Nephron progenitor cell (in vitro differentiated cells): ENCODE data around the gene ZNF521.
"Not testable (repeated sequence)": the region's sequence is repeated elsewhere in the genome, so short reads cannot be mapped to it uniquely, and the experiment has no call there.

Source experiments
- DNase-seq: peaks from one replicate; pipeline ENCODE4 v3.0.0; 2021
- H3K27ac Mint-ChIP-seq: 2 replicates; pipeline ENCODE4 v1.8.0; 2021; ENCODE audit warnings: mild to moderate bottlenecking, moderate library complexity, mixed read lengths
- H3K27me3 Mint-ChIP-seq: 2 replicates; pipeline ENCODE4 v1.8.0; 2021; ENCODE audit warnings: mild to moderate bottlenecking, low read depth, mixed read lengths; ENCODE audit not compliant: poor library complexity
- H3K36me3 Mint-ChIP-seq: 2 replicates; pipeline ENCODE4 v1.8.0; 2021; ENCODE audit warnings: low read depth, mixed read lengths
- H3K4me1 Mint-ChIP-seq: 2 replicates; pipeline ENCODE4 v1.8.0; 2021; ENCODE audit warnings: mixed read lengths
- H3K4me3 Mint-ChIP-seq: 2 replicates; pipeline ENCODE4 v1.8.0; 2021; ENCODE audit warnings: mild to moderate bottlenecking, moderate library complexity, mixed read lengths
- H3K9me3 Mint-ChIP-seq: 2 replicates; pipeline ENCODE4 v1.8.0; 2021; ENCODE audit warnings: mild to moderate bottlenecking, moderate library complexity, mixed read lengths
- TF ChIP-seq, protein P1 (sequence below): fragments of 200-600 bp; sonication (generic); IDR thresholded peaks from 2 replicates; pipeline ENCODE4 v1.5.0; 2021; ENCODE audit warnings: antibody characterized with exemption

ZNF521 gene

DNA sequence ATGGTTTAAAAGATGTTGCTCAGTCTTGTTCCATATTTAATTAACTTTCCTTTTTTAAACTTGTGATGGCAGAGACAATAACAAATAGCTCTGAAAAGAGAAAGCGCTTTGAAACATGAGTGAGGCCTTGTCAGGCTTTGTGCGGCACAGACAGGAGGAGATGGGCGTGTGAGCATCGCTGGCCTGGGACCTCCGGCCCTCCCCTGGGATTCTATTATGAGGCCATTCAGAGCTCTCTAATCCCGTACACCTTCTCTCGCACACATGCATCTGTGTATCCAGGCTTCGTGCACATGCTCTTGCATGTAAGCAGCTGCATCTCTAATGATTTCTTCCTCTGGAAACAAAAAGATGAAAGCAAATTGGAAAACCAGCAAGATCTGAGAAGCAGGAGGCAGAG is 313.7 kb downstream of the ZNF521 start:
- peaks cover 59% of the 10 kb centered on the region for H3K4me1 Mint-ChIP-seq
- no peak overlapping the region for H3K4me3 Mint-ChIP-seq
- TF ChIP-seq, protein P1, sequence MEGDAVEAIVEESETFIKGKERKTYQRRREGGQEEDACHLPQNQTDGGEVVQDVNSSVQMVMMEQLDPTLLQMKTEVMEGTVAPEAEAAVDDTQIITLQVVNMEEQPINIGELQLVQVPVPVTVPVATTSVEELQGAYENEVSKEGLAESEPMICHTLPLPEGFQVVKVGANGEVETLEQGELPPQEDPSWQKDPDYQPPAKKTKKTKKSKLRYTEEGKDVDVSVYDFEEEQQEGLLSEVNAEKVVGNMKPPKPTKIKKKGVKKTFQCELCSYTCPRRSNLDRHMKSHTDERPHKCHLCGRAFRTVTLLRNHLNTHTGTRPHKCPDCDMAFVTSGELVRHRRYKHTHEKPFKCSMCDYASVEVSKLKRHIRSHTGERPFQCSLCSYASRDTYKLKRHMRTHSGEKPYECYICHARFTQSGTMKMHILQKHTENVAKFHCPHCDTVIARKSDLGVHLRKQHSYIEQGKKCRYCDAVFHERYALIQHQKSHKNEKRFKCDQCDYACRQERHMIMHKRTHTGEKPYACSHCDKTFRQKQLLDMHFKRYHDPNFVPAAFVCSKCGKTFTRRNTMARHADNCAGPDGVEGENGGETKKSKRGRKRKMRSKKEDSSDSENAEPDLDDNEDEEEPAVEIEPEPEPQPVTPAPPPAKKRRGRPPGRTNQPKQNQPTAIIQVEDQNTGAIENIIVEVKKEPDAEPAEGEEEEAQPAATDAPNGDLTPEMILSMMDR = no peak
- no peak for DNase-seq
- H3K27ac Mint-ChIP-seq = no peak overlapping the region
- peaks cover 6% of the 10 kb centered on the region for H3K27me3 Mint-ChIP-seq
- H3K9me3 Mint-ChIP-seq = no peaks in the 10 kb centered on the region
- H3K36me3 Mint-ChIP-seq = no peaks in the 10 kb centered on the region

DNA sequence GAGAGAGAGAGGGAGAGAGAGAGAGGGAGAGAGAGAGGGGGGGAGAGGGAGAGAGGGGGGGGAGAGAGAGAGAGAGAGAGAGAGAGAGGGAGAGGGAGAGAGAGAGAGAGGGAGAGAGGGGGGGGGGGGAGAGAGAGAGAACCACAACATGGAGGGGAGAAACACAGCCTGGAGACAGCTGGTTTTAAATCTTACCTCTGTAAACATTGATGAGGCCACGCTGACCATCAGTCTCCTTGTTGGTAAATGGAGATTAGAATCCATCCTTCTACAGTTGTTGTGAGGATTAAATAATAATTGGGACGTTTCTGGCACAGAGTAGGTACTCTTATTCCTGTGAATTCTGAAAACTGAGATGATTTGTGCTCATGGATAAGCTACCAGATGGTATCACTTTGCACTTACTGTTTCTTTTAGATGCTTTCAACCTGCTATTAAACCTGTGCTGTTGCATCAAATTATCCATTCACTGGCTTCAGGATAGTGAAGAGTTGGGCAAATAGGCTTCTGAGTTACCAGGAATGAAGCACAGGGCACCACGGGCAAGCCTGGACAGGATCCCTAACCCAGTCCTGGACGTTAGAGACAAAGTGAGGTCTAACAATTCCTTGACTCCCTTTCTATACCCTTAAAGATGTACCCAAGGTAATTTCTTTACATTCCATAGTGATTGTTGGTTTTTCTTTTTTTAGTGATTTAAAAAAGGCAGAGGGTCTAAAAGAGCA is 318.1 kb downstream of the ZNF521 start:
- TF ChIP-seq, protein P1 = no peak
- Mint-ChIP-seq H3K27ac (no peak overlapping the region), H3K4me1 (peaks cover 44% of the 10 kb centered on the region), H3K9me3 (no peaks in the 10 kb centered on the region), H3K4me3 (no peak overlapping the region), H3K27me3 (peaks cover 7% of the 10 kb centered on the region), H3K36me3 (no peaks in the 10 kb centered on the region)
- no peak for DNase-seq

DNA sequence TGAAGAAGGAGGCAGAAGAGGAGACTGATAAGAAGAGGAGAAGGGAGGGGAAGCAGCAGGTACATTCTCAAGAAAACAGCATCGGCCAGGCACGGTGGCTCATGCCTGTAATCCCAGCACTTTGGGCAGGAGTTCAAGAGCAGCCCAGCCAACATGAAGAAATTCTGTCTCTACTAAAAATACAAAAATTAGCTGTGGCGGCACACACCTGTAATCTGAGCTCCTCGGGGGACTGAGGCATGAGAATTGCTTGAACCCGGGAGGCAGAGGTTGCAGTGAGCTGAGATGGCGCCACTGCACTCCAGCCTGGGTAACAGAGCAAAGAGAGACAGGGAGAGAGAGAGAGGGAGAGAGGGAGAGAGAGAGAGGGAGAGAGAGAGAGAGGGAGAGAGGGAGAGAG is 318.8 kb downstream of the ZNF521 start:
- H3K36me3 Mint-ChIP-seq, H3K27me3 Mint-ChIP-seq, H3K9me3 Mint-ChIP-seq, DNase-seq: not testable (repeated sequence)
- H3K4me3 Mint-ChIP-seq = peak overlapping the region; percentile 25
- H3K4me1 Mint-ChIP-seq = peaks cover 40% of the 10 kb centered on the region
- peak overlapping the region; percentile 81 for H3K27ac Mint-ChIP-seq

DNA sequence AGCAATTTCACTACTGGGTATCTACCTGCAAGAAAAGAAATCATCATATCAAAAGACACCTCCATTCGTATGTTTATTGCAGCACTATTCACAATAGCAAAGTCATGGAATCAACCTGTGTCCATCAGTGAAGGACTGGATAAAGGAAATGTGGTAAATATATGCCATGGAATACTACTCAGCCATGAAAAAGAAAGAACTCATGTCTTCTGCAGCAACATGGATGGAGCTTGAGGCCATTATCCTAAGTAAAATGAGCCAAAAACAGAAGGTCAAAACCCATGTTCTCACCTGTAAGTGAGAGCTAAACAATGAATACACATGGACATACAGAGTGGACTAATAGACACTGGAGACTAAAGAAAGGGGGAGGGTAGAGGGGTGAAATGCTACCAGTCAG is 322.2 kb downstream of the ZNF521 start:
- DNase-seq = no peak
- Mint-ChIP-seq H3K9me3 (no peaks in the 10 kb centered on the region), H3K36me3 (no peaks in the 10 kb centered on the region), H3K27ac (no peak overlapping the region), H3K4me1 (peaks cover 19% of the 10 kb centered on the region), H3K27me3 (peaks cover 3% of the 10 kb centered on the region), H3K4me3 (no peak overlapping the region)
- TF ChIP-seq, protein P1 = no peak

DNA sequence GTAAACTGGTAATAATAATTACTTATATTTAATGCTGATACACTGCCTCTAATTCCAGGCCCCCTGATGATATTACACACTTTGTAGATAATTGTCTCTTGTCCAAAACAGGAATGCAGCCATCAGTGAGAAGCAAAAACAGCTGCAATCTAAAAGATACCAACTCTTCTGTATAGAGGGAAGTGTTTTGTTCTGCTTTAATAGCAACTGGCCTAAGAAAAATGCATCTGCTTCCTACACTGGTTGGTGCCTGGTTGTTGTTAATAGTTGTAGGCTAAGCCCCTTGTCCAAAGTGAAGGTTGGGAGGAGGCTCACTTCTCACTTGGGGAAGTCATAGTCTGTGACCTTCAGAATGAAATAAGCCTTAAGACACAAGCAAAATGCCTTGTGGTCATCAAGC is 332.0 kb downstream of the ZNF521 start:
- no peak overlapping the region for H3K27ac Mint-ChIP-seq
- no peak for DNase-seq
- H3K4me1 Mint-ChIP-seq = peaks cover 22% of the 10 kb centered on the region
- TF ChIP-seq, protein P1 = no peak
- peaks cover 15% of the 10 kb centered on the region for H3K36me3 Mint-ChIP-seq
- H3K4me3 Mint-ChIP-seq = no peak overlapping the region
- H3K9me3 Mint-ChIP-seq = peaks cover 27% of the 10 kb centered on the region
- H3K27me3 Mint-ChIP-seq = peaks cover 3% of the 10 kb centered on the region

DNA sequence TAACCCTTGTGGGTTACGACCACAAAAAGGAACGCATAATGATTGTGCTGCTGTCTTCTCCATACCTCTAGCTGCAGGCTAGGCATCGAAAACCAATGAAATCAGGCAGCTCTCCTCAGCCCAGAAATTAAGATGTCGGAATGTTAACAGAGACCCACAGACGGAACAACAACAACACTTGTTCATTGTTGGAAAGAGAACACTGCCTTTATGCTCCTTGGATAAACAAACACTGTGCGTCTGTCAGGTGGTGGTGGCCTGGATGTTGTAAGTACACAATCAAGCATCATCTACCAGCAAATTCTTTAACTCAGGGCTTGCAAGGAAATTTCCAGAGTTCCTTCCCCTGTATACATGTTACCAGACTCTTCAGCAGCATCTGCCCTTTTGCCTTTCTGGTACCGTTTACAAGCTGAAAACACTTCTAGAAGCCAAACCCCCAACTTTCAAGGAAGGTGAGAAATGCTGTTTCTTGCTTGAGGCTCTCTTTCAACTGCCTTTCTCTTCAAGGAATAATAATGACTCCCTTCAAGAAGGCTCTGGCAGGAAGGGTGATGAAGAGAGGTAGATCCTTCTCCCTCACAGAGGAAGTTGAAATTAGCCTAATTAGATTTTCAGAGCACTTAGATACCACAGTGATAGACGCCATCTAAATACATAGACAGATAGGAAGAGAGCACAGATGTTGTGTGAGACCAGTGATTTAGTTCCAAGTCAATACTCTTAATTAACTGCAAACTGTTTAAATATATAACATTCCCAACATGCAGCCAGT is 332.7 kb downstream of the ZNF521 start:
- peaks cover 15% of the 10 kb centered on the region for H3K36me3 Mint-ChIP-seq
- H3K9me3 Mint-ChIP-seq = peaks cover 27% of the 10 kb centered on the region
- peaks cover 3% of the 10 kb centered on the region for H3K27me3 Mint-ChIP-seq
- H3K27ac Mint-ChIP-seq = peak overlapping the region; percentile 93
- H3K4me1 Mint-ChIP-seq = peaks cover 22% of the 10 kb centered on the region
- DNase-seq = no peak
- TF ChIP-seq, protein P1 = no peak
- H3K4me3 Mint-ChIP-seq = no peak overlapping the region
